K562 (cell line): ENCODE data around the gene MYO6. TPM values are rescaled to one million over a fixed set of nuclear protein-coding genes. Genes with fewer than 3 reads are reported as not detected.

Experiments
- ATAC-seq: fragments of 200-7000 bp; cut with Tn5 transposase; 3 replicates; pipeline ENCODE4 v1.9.1; 2020; ENCODE audit warnings: moderate library complexity
- BruUV-seq: library from RNA; stranded (reverse); fragments of 400-500 nt; replicated peaks from 2 replicates; lab custom pipeline; 2021; lab: Mats Ljungman, UMichigan
- CTCF ChIA-PET: fragments of 300-600 bp; formaldehyde crosslinking; extraction: SDS; loops from one replicate; lab custom pipeline; 2021; ENCODE audit warnings: low intra/inter-chr PET ratio; lab: Yijun Ruan, JAX
- POLR2A ChIA-PET: fragments of 300-600, 350-650 bp; sonication (Branson Sonifier 250); formaldehyde crosslinking; extraction: SDS; loops from one replicate; lab custom pipeline; 2021; ENCODE audit warnings: antibody characterized with exemption, inconsistent platforms; lab: Yijun Ruan, JAX
- DNase-seq, 4 experiments: peaks; one replicate each; pipeline versions ENCODE4 v3.0.0 to v3.0.0-alpha.2; 2011 to 2018; ENCODE audit warnings: low spot score in 3 of 4, mixed read lengths in 3 of 4; ENCODE audit errors: extremely low read depth in 1 of 4
- FAIRE-seq: peaks from 2 replicates; lab custom pipeline; 2011; peaks lifted over from hg19 to GRCh38; lab: Jason Lieb, UNC
- H2AFZ ChIP-seq: 2 replicates; pipeline ENCODE4 v1.6.0; 2011; ENCODE audit warnings: low read depth, low read length, control low read depth, inconsistent platforms
- H3K27ac ChIP-seq: fragments of 200-600 bp; 3 replicates; pipeline ENCODE4 v1.8.0; 2011; ENCODE audit warnings: low read depth, mild to moderate bottlenecking, control low read depth, inconsistent platforms, low read length, moderate library complexity, mixed read lengths; ENCODE audit errors: extremely low read depth
- H3K27me3 ChIP-seq, 2 experiments: fragments of 300-600 bp in 1 of 2; 2 replicates in 1 of 2; 3 replicates in 1 of 2; pipeline versions ENCODE4 v1.6.0 to v1.8.0; 2011; ENCODE audit warnings: inconsistent platforms in 2 of 2, low read length in 2 of 2, mild to moderate bottlenecking in 1 of 2, mixed read lengths in 1 of 2, moderate library complexity in 1 of 2; ENCODE audit not compliant: control insufficient read depth in 2 of 2, insufficient read depth in 2 of 2
- H3K36me3 ChIP-seq: fragments of 300-600 bp; 3 replicates; pipeline ENCODE4 v1.8.0; 2011; ENCODE audit warnings: mild to moderate bottlenecking, low read length, inconsistent platforms; ENCODE audit not compliant: control insufficient read depth, insufficient read depth
- H3K4me1 ChIP-seq, 2 experiments: fragments of 200-600 bp in 1 of 2; replicated peaks in 1 of 2; 2 replicates in 1 of 2; 3 replicates in 1 of 2; pipeline versions ENCODE4 v1.5.1 to v1.8.0; 2011; ENCODE audit warnings: inconsistent platforms in 2 of 2, low read length in 2 of 2, mild to moderate bottlenecking in 1 of 2, mixed read lengths in 1 of 2, moderate library complexity in 1 of 2; ENCODE audit not compliant: control insufficient read depth in 2 of 2, insufficient read depth in 2 of 2
- H3K4me2 ChIP-seq: 2 replicates; pipeline ENCODE4 v1.6.1; 2011; ENCODE audit warnings: low read length, control low read depth, inconsistent platforms, mixed read lengths; ENCODE audit not compliant: insufficient read depth
- H3K4me3 ChIP-seq: fragments of 200-600 bp; sonication (generic), shearing (Covaris generic); 2 replicates; pipeline ENCODE4 v1.5.1; 2016; ENCODE audit warnings: control low read depth, inconsistent platforms
- H3K79me2 ChIP-seq: fragments of 200-600 bp; 3 replicates; pipeline ENCODE4 v1.8.0; 2011; ENCODE audit warnings: low read length, inconsistent platforms; ENCODE audit not compliant: control insufficient read depth, insufficient read depth
- H3K9ac ChIP-seq, 2 experiments: 2 replicates each; pipeline versions ENCODE4 v1.6.0 to v1.6.1; 2011; ENCODE audit warnings: low read depth in 2 of 2, low read length in 2 of 2, control low read depth in 1 of 2, inconsistent platforms in 1 of 2, mild to moderate bottlenecking in 1 of 2, mixed read lengths in 1 of 2; ENCODE audit not compliant: insufficient read depth in 1 of 2
- H3K9me1 ChIP-seq: one replicate; pipeline ENCODE4 v1.6.0; 2011; ENCODE audit warnings: inconsistent platforms, mild to moderate bottlenecking, low read length, moderate library complexity; ENCODE audit not compliant: control insufficient read depth, insufficient read depth
- H3K9me3 ChIP-seq: replicated peaks from 2 replicates; pipeline ENCODE4 v1.5.1; 2011; ENCODE audit warnings: low read depth, low read length, inconsistent platforms; ENCODE audit not compliant: control insufficient read depth, insufficient read depth
- H4K20me1 ChIP-seq: replicated peaks from 2 replicates; pipeline ENCODE4 v1.6.1; 2011; ENCODE audit warnings: low read length, inconsistent platforms, mixed read lengths; ENCODE audit not compliant: control insufficient read depth, insufficient read depth
- CTBP1 ChIP-seq: fragments of 450-650 bp; IDR thresholded peaks from 2 replicates; pipeline ENCODE4 v1.6.1; 2016; ENCODE audit warnings: borderline replicate concordance
- HDGF ChIP-seq: fragments of 450-650 bp; IDR thresholded peaks from 2 replicates; pipeline ENCODE4 v1.6.1; 2016
- NFIC ChIP-seq: fragments of 450-650 bp; IDR thresholded peaks from 2 replicates; pipeline ENCODE4 v1.6.1; 2017; ENCODE audit warnings: mild to moderate bottlenecking, inconsistent platforms
- NFIX ChIP-seq: fragments of 250-450 bp; sonication (Bioruptor Pico); IDR thresholded peaks from 2 replicates; pipeline ENCODE4 v1.4.0; 2020; ENCODE audit warnings: low read depth, mild to moderate bottlenecking, moderate library complexity
- TEAD2 ChIP-seq: fragments of 450-650 bp; IDR thresholded peaks from 2 replicates; pipeline ENCODE4 v1.6.1; 2016; ENCODE audit warnings: missing genetic modification characterization, control low read depth, missing compliant biosample characterization
- ZZZ3 ChIP-seq: fragments of 450-650 bp; IDR thresholded peaks from 2 replicates; pipeline ENCODE4 v1.6.1; 2016; ENCODE audit warnings: antibody characterized with exemption, mild to moderate bottlenecking, moderate library complexity
- WGBS: fragments of 100-300 bp; shearing (Covaris generic); methylation state at CpG from one replicate; pipeline ENCODE4 v1.1.6; 2016; ENCODE audit warnings: low coverage, mixed read lengths; ENCODE audit not compliant: insufficient coverage; ENCODE audit errors: missing lambda C conversion rate; 5-methylcytosine and 5-hydroxymethylcytosine counted together
- in situ Hi-C: fragments of 300-500 bp; cut with MboI; formaldehyde crosslinking; loops from 4 replicates; pipeline ENCODE4 v1.15.0; 2018; ENCODE audit warnings: inconsistent platforms, mixed read lengths
- intact Hi-C: fragments of 100-400 bp; cut with micrococcal nuclease; formaldehyde crosslinking; loops from 2 replicates; pipeline ENCODE4 v1.14.2; 2022
- polyA plus RNA-seq, 8 experiments: library from polyadenylated mRNA; depleted of rRNA in 4 of 8; stranded (reverse) in 5 of 8; unstranded in 3 of 8; fragments of >200 nt; fragmentation: Nextera tagmentation in 2 of 8; fragmentation: Illumina TruSeq in 1 of 8; extraction: Ambion mirVana in 2 of 8; extraction: Trizol in 1 of 8; gene quantifications; 2 replicates each; pipeline versions ENCODE4 v1.2.1 to v1.2.3, GENCODE V29; 2011 to 2014; ENCODE audit warnings: inconsistent platforms in 1 of 8, missing spikeins in 1 of 8
- total RNA-seq, 7 experiments: library from RNA; depleted of rRNA in 6 of 7; stranded (reverse); fragments of >200 nt in 6 of 7; fragmentation: Illumina TruSeq in 2 of 7; extraction: Trizol in 2 of 7; gene quantifications; 2 replicates each; pipeline versions ENCODE4 v1.2.1 to v1.2.3, GENCODE V29; 2011 to 2021; ENCODE audit warnings: low replicate concordance in 1 of 7
- TF ChIP-seq, protein P1 (sequence below), 2 experiments: IDR thresholded peaks; 2 replicates each; pipeline ENCODE4 v1.6.1; 2012; ENCODE audit warnings: improper control_type of control experiment in 2 of 2, low read depth in 2 of 2, low read length in 2 of 2, borderline replicate concordance in 1 of 2
- TF ChIP-seq, protein P2 (sequence below): fragments of 250-450 bp; sonication (Bioruptor Pico); IDR thresholded peaks from 2 replicates; pipeline ENCODE4 v1.4.0; 2020; ENCODE audit warnings: mild to moderate bottlenecking, moderate library complexity

MYO6 gene
- total and polyA plus RNA-seq, 9 of the 15 experiments (the other 6 are each of a cell fraction or from before 2014, with no cell fraction given) = 1.3 to 5.5 (median 2.7) TPM

DNA sequence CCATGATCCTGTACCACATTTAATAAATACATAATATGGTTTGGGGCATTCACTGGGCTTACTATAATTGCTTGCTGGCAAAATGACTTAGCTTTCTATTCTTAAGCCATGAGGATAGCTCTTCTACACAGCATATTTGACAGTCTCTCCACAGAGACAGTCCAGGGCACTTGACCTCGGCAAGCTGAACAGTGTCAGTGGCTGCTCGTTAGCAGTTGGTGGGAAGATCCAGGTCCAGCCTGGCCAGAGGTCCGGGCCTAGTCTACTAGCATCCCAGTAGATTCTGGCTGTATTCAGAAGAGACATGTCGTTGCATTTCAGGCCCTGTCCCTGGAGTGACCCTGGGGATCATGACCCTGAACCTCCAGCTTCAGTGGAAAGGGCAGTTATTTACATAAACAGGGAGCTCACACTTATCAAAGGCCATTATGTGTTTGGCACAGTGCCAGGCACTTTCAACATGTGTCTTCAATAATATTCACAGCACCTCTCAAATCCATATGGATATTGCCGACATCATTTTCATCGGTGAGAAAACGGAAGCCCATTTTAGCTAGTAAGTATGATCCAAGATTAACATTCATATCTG lies 184.4 kb downstream of the MYO6 start:
- in situ Hi-C loops = loop anchor here (25.0 kb wide), 1 partner anchor 1529 kb away; the partner anchor contains the start of gene HTR1B
- Histone ChIP-seq H3K9me1 (no peaks in the 10 kb centered on the region), H4K20me1 (no peaks in the 10 kb centered on the region), H3K79me2 (no peaks in the 10 kb centered on the region), H3K9me3 (no peaks in the 10 kb centered on the region), H3K4me1 (peaks cover 0 to 6% of the 10 kb centered on the region in 2 experiments; a peak in 2 of 5 replicates), H3K27me3 (no peaks in the 10 kb centered on the region), H3K36me3 (no peaks in the 10 kb centered on the region), H3K4me2 (no peak overlapping the region), H2AFZ (no peak overlapping the region), H3K27ac (no peak overlapping the region), H3K4me3 (no peak overlapping the region), H3K9ac (no peak overlapping the region)
- ATAC-seq (no peak), DNase-seq (no peak), FAIRE-seq (no peak)
- TF ChIP-seq, protein P1, sequence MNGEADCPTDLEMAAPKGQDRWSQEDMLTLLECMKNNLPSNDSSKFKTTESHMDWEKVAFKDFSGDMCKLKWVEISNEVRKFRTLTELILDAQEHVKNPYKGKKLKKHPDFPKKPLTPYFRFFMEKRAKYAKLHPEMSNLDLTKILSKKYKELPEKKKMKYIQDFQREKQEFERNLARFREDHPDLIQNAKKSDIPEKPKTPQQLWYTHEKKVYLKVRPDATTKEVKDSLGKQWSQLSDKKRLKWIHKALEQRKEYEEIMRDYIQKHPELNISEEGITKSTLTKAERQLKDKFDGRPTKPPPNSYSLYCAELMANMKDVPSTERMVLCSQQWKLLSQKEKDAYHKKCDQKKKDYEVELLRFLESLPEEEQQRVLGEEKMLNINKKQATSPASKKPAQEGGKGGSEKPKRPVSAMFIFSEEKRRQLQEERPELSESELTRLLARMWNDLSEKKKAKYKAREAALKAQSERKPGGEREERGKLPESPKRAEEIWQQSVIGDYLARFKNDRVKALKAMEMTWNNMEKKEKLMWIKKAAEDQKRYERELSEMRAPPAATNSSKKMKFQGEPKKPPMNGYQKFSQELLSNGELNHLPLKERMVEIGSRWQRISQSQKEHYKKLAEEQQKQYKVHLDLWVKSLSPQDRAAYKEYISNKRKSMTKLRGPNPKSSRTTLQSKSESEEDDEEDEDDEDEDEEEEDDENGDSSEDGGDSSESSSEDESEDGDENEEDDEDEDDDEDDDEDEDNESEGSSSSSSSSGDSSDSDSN (IDR thresholded peaks at IDR 0.05; ENCODE audit: borderline replicate concordance in 1 of 2, low read depth in 2 of 2, low read length in 2 of 2) = no peak
- TF ChIP-seq HDGF = no peak
- no peak for TF ChIP-seq CTBP1
- TF ChIP-seq NFIX (CRISPR knock-in tag) = peak; percentile 85
- no peak for TF ChIP-seq TEAD2 (tag)
- TF ChIP-seq NFIC = peak; percentile 91
- no peak for TF ChIP-seq ZZZ3
- TF ChIP-seq, protein P2, sequence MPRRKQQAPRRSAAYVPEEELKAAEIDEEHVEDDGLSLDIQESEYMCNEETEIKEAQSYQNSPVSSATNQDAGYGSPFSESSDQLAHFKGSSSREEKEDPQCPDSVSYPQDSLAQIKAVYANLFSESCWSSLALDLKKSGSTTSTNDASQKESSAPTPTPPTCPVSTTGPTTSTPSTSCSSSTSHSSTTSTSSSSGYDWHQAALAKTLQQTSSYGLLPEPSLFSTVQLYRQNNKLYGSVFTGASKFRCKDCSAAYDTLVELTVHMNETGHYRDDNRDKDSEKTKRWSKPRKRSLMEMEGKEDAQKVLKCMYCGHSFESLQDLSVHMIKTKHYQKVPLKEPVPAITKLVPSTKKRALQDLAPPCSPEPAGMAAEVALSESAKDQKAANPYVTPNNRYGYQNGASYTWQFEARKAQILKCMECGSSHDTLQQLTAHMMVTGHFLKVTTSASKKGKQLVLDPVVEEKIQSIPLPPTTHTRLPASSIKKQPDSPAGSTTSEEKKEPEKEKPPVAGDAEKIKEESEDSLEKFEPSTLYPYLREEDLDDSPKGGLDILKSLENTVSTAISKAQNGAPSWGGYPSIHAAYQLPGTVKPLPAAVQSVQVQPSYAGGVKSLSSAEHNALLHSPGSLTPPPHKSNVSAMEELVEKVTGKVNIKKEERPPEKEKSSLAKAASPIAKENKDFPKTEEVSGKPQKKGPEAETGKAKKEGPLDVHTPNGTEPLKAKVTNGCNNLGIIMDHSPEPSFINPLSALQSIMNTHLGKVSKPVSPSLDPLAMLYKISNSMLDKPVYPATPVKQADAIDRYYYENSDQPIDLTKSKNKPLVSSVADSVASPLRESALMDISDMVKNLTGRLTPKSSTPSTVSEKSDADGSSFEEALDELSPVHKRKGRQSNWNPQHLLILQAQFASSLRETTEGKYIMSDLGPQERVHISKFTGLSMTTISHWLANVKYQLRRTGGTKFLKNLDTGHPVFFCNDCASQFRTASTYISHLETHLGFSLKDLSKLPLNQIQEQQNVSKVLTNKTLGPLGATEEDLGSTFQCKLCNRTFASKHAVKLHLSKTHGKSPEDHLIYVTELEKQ (CRISPR knock-in tag) = no peak
- ChIA-PET POLR2A (no interaction called here), CTCF (no interaction called here)
- no TSS peak for BruUV-seq
- intact Hi-C loops = loop anchor here (10.0 kb wide), 2 partner anchors 79 to 931 kb away; no protein-coding TSS in a partner anchor
- WGBS = 20% methylated on average over 7 of the region's 7 CpGs
